H1 (cell line): Measurements from ENCODE around the gene PTPRG. TPM values are rescaled to one million over a fixed set of nuclear protein-coding genes. Genes with fewer than 3 reads are reported as not detected.

Experiments used
- HDAC2 ChIP-seq, 2 experiments: fragments of 300-600 bp in 1 of 2; sonication (generic) in 1 of 2; IDR thresholded peaks; 2 replicates each; pipeline ENCODE4 v1.6.1; 2011 to 2012; ENCODE audit warnings: low read depth in 2 of 2, low read length in 2 of 2, mild to moderate bottlenecking in 2 of 2, moderate library complexity in 2 of 2, borderline replicate concordance in 1 of 2, inconsistent platforms in 1 of 2
- HDAC6 ChIP-seq: IDR thresholded peaks from one replicate; pipeline ENCODE4 v1.7.1; 2012; ENCODE audit warnings: low read depth, mild to moderate bottlenecking, inconsistent platforms, low read length, moderate library complexity
- polyA plus RNA-seq, 7 experiments: library from polyadenylated mRNA; depleted of rRNA in 3 of 7; stranded (reverse) in 5 of 7; unstranded in 2 of 7; fragments of >200 nt in 5 of 7; fragments of 200-250 nt in 2 of 7; gene quantifications; 1 replicate in 5 of 7; 2 replicates in 1 of 7; 4 replicates in 1 of 7; pipeline versions ENCODE4 v1.2.1 to v1.2.3, GENCODE V29; 2011 to 2013; ENCODE audit warnings: missing spikeins in 2 of 7, mixed read lengths in 2 of 7
- total RNA-seq: library from RNA; stranded (reverse); fragmentation: NEBNext Ultra II Directional; extraction: Animal tissue kit (Norgen Biotek cat#: 25700); gene quantifications from 2 replicates; pipeline ENCODE4 v1.2.1, GENCODE V29; 2021

The PTPRG gene
- total and polyA plus RNA-seq, 2 of the 8 experiments (the other 6 are each of a cell fraction or from before 2014, with no cell fraction given): 23.3 to 96.2 TPM

DNA sequence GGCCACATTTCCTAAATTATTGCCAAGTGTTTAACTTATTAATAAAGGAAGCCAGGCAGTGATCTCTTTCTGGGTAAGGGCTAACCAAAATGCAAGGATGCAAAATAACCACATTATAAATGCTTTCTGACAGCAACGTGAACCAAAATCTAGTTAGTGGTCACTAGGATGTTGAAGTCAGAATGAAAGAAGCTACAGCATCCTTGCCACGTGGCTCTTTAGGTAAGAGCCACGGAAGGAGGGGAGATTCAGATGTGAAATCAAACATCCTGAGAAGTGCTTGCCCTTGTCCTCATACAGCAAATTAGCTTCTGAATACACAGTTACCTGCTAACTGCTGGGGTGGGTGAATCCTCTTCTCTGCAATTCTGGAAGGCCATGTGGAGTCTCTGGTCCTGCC lies 565.7 kb downstream of the PTPRG start (continued):
- TF ChIP-seq HDAC2 (IDR thresholded peaks at IDR 0.05; ENCODE audit: borderline replicate concordance in 1 of 2, low read depth in 2 of 2, low read length in 2 of 2): no peak
- TF ChIP-seq HDAC6: no peak
